Left colon (tissue), 2 donors: ENCODE results near the gene KAT6B. TPM values are rescaled to one million over a fixed set of nuclear protein-coding genes. Genes with fewer than 3 reads are reported as not detected.
"Not testable (repeated sequence)": the region's sequence is repeated elsewhere in the genome, so short reads cannot be mapped to it uniquely, and the experiment has no call there.

Source experiments
- ATAC-seq: fragments of 200-7000 bp; cut with Tn5 transposase; one replicate; pipeline ENCODE4 v1.9.1; 2020; ENCODE audit warnings: mild to moderate bottlenecking, moderate library complexity
- DNase-seq, 2 donors: peaks; one replicate each; pipeline ENCODE4 v3.0.0-alpha.2; 2020
- intact Hi-C, 2 donors: fragments of 100-400 bp; cut with DNase I in 1 of 2; cut with micrococcal nuclease in 1 of 2; formaldehyde crosslinking; loops; one replicate each; pipeline versions ENCODE4 v1.11.2 to v1.14.0; 2022; cut with DNase I, micrococcal nuclease
- total RNA-seq, 2 donors: library from RNA; stranded (reverse); fragmentation: NEBNext Ultra II Directional; extraction: Animal tissue kit (Norgen Biotek cat#: 25700); gene quantifications; one replicate each; pipeline ENCODE4 v1.2.1, GENCODE V29; 2021
- donor health status: DM: no; HTN: no; CAD: no.
- donor health status: DM: yes; HTN: yes; CAD: no.

The KAT6B gene
- total RNA-seq, 2 donors from 2014 or later: 26.6 to 30.7 TPM

- intact Hi-C loops: no loop called here
- no peak for ATAC-seq
- DNase-seq: no peak
Measured at GRCh38 chr10:74877898-74878297, 51.5 kb downstream of the KAT6B start.

- intact Hi-C loops: no loop called here
- no peak for ATAC-seq
- no peak for DNase-seq
Measured at GRCh38 chr10:74880041-74880440, 53.6 kb downstream of the KAT6B start.

DNA sequence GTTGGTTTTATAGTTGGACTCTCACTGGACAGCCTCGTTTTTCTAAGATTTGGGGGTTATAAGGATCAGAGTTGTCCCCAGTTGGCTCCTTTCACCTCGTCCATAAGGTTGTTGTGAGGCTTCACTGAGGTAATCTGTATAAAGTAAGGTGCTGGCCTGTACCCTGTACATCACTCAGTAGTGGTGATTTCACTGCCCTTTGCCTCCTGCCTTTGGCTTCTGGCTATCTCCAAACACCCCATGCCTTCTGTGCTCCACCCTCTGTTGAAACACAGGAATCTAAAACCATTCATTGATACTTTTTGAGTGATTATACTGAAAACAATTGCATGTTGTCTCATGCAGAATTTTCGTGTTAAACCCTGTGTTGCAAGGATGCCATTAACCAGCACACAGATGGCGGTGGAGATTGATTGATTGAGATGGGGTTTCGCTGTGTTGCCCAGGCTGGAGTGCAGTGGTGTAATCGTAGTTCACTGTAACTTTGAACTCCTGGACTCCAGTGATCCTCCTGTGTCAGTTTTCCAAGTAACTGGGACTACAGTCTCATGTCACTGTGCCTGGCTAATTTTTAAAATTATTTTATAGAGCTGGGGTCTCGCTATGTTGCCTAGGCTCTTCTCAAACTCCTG lies 55.0 kb downstream of the KAT6B start:
- intact Hi-C loops: no loop called here
- DNase-seq: no peak
- ATAC-seq: no peak

GRCh38 chr10:74882427-74882826 lies 56.0 kb downstream of the KAT6B start:
- intact Hi-C loops: no loop called here
- no peak for ATAC-seq
- no peak for DNase-seq

GRCh38 chr10:74882831-74883230 lies 56.4 kb downstream of the KAT6B start:
- no peak for ATAC-seq
- no peak for DNase-seq
- intact Hi-C loops: no loop called here

DNA sequence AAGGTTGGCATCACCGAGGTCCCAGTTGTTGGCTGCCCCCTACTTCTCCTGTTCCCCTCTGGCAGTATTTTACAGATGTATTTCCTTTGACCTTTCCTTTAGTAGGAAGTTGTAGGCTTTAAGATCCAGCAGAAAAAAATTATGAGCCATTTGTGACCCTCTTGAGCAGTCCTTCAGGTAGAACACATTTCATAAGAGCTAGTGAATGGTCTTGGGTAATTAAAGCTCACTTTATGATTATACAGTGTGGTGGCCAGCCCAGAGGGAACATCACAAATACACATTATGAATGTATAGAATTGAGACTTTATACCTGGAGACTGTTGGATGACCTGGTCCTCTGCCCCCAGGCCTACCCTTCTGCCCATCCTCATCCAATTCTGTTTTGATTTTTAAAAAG lies 57.0 kb downstream of the KAT6B start:
- intact Hi-C loops: no loop called here
- no peak for DNase-seq
- ATAC-seq: no peak

DNA sequence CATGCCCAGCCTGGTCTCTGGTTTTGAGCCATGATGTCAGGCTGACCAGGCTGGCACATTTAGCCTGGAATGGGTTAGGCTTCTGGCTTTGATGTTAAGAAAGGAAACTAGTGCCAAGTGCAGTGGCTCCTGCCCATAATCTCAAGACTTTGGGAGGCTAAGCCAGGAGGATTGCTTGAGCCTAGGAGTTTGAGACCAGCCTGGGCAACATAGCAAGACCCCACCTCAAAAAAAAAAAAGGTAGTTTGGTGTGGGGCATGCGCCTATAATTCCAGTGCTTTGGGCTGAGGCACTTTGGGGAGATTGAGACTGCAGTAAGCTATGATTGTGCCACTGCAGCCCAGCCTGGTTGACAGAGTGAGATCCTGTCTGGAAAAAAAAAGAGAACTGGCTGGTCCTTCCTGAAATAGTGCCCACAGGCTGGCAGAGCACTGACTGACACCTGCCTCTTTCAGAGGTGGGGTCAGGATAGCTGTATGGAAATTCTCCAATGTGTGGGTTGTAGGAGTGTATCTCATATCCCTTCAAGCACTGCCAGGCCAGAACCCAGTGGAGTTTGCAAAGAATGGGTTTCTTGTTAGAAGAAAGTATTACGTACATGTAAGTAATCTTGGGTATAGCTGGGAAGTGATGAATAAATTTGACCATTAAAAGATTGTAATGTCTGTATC lies 61.3 kb downstream of the KAT6B start:
- ATAC-seq (no peak), DNase-seq (no peak)
- intact Hi-C loops: no loop called here

DNA sequence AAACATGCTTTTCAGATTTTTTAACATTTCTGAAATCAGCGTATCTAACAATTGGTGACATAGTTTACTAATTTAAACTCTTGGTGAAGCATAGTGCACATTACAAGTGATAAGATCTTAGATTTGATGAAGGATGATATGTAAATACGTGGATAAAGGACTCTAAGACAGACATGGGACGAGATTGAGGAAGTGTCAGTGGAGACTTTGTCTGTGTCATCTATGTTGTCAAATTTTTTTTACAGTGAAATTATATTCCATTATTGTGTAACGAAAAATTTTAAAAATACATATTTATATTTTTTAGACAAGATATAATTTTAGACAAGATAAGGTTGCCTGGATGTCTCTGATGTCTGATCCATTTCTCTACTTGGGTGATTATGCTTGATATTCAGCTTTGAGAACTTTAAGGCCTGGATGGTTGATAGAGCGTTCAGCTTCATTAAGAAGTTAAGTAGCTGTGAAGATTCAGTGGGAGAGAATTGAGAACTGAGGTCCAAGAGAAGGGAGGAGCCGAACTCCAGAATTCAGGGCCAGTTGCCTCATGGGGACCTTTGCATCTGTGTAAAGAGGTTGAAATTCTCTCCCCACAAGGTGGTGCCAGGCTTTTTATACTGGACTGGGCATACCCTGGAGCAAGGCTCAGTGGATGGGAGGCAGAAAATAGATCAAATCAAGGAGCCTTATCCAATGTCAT lies 62.7 kb downstream of the KAT6B start:
- ATAC-seq (peak; percentile 53), DNase-seq (no peak)
- intact Hi-C loops: no loop called here

DNA sequence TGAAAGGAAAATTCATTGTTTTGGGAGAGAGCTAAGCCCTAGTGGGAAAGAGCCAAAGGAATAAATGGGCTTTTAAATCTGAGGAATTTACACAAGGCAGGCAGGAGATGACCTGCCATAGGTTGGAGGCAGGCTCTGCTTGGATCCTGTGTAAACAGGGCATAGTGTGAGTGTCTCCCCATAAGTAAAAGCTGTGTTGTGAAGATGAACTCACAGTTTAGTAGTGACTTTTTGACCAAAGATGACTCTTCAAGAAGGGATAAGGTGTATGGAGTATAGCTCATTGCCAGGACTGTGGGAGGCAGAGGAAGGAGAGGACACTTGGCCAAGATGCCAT lies 63.2 kb downstream of the KAT6B start:
- intact Hi-C loops: no loop called here
- no peak for DNase-seq
- ATAC-seq: no peak

- intact Hi-C loops: no loop called here
- DNase-seq: no peak
- ATAC-seq: no peak
Measured at GRCh38 chr10:74890460-74890859, 64.1 kb downstream of the KAT6B start.

- no peak for ATAC-seq
- intact Hi-C loops: no loop called here
- DNase-seq: no peak
Measured at GRCh38 chr10:74891053-74891452, 64.7 kb downstream of the KAT6B start.

- ATAC-seq (no peak), DNase-seq (no peak)
- intact Hi-C loops: no loop called here
Measured at GRCh38 chr10:74892839-74893238, 66.4 kb downstream of the KAT6B start.

GRCh38 chr10:74893329-74893728 lies 66.9 kb downstream of the KAT6B start:
- ATAC-seq, DNase-seq, intact Hi-C loops: not testable (repeated sequence)

GRCh38 chr10:74896788-74897527 lies 70.6 kb downstream of the KAT6B start:
- ATAC-seq: no peak
- intact Hi-C loops: no loop called here
- no peak for DNase-seq

- DNase-seq: no peak
- intact Hi-C loops: no loop called here
- ATAC-seq: peak; percentile 36
Measured at GRCh38 chr10:74898201-74898976, 72.0 kb downstream of the KAT6B start.

- ATAC-seq: no peak
- no peak for DNase-seq
- intact Hi-C loops: no loop called here
Measured at GRCh38 chr10:74900297-74900696, 73.9 kb downstream of the KAT6B start.

DNA sequence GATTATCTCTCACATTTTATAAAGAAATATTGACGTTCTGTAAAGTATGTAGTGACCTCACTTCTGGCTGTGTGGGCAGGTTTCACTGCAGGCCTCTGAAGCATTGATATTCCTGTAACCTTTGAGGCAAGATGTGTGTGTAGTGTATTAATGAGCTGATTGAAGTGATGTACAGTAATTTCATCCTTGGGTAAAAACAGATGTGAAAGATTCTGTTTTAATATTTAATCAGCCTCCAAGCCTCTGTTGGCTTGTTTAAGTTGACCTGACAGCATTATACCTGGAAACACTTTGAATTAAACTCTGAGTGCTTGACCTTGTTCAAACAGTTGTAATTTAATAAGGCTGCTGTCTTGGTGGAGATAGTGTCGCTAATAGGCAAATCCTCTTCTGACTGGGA lies 74.9 kb downstream of the KAT6B start:
- intact Hi-C loops: no loop called here
- ATAC-seq: no peak
- no peak for DNase-seq

GRCh38 chr10:74901867-74902450 lies 75.6 kb downstream of the KAT6B start:
- DNase-seq (no peak), ATAC-seq (no peak)
- intact Hi-C loops: no loop called here

GRCh38 chr10:74903491-74903890 lies 77.1 kb downstream of the KAT6B start:
- intact Hi-C loops: no loop called here
- ATAC-seq (no peak), DNase-seq (no peak)
